Right lobe of liver (tissue), 4 donors: ENCODE results near the gene NEO1.

Experiments used
- POLR2A ChIP-seq: fragments of 450-650 bp; IDR thresholded peaks from one replicate; pipeline ENCODE4 v1.6.1; 2017; ENCODE audit warnings: antibody characterized with exemption, mild to moderate bottlenecking
- TF ChIP-seq, protein P1 (sequence below), 4 donors: fragments of 200-600 bp in 3 of 4; fragments of 450-650 bp in 1 of 4; IDR thresholded peaks; one replicate each; pipeline versions ENCODE4 v1.5.1 to v1.8.0; 2016 to 2022; ENCODE audit warnings: antibody characterized with exemption in 4 of 4, mild to moderate bottlenecking in 2 of 4
- donor health status: DM: no; HTN: no; CAD: no.
- donor health status: DM: no; HTN: no; CAD: no.
- donor health status: DM: no; HTN: yes; CAD: no.

DNA sequence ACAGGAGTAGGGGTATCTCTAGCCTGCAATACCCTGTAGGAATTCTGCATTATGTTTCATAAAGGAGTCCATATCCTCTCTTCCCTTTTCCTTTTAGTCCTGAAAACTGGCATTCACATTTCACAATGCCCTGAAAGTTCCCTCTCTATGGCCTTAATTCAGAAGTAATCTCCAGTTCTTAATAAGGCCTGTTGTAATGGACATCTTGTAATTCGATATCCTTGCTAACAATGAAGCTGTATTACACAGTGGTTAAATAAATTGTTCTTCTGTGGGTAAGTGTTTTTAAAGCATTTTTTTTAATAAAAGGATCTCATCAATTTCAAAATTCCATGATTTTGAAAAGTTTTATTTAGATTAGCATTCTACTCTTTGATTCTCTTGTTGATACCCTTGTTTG is 34.3 kb upstream of the NEO1 start:
- TF ChIP-seq, protein P1, sequence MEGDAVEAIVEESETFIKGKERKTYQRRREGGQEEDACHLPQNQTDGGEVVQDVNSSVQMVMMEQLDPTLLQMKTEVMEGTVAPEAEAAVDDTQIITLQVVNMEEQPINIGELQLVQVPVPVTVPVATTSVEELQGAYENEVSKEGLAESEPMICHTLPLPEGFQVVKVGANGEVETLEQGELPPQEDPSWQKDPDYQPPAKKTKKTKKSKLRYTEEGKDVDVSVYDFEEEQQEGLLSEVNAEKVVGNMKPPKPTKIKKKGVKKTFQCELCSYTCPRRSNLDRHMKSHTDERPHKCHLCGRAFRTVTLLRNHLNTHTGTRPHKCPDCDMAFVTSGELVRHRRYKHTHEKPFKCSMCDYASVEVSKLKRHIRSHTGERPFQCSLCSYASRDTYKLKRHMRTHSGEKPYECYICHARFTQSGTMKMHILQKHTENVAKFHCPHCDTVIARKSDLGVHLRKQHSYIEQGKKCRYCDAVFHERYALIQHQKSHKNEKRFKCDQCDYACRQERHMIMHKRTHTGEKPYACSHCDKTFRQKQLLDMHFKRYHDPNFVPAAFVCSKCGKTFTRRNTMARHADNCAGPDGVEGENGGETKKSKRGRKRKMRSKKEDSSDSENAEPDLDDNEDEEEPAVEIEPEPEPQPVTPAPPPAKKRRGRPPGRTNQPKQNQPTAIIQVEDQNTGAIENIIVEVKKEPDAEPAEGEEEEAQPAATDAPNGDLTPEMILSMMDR (IDR thresholded peaks at IDR 0.05): no peak
- no peak for TF ChIP-seq POLR2A
